Endodermal cell (in vitro differentiated cells): ENCODE data around the gene LRRC7. TPM values are rescaled to one million over a fixed set of nuclear protein-coding genes. Genes with fewer than 3 reads are reported as not detected.

Experiments
- DNase-seq: peaks from one replicate; pipeline ENCODE4 v3.0.0-alpha.2; 2017
- H3K27ac ChIP-seq: 2 replicates; pipeline ENCODE4 v1.5.1; 2013; ENCODE audit warnings: mild to moderate bottlenecking, low read depth, low read length, moderate library complexity
- H3K27me3 ChIP-seq: 2 replicates; pipeline ENCODE4 v1.6.1; 2013; ENCODE audit warnings: mild to moderate bottlenecking, low read length, moderate library complexity; ENCODE audit not compliant: insufficient read depth, control insufficient read depth, poor library complexity, severe bottlenecking
- H3K36me3 ChIP-seq: 2 replicates; pipeline ENCODE4 v1.7.0; 2013; ENCODE audit warnings: mild to moderate bottlenecking, low read length, moderate library complexity; ENCODE audit not compliant: control insufficient read depth, insufficient read depth
- H3K4me1 ChIP-seq: one replicate; pipeline ENCODE4 v1.7.0; 2013; ENCODE audit warnings: low read length; ENCODE audit not compliant: control insufficient read depth, insufficient read depth
- H3K4me3 ChIP-seq: 2 replicates; pipeline ENCODE4 v1.5.1; 2013; ENCODE audit warnings: mild to moderate bottlenecking, low read length, moderate library complexity
- H3K9ac ChIP-seq: 2 replicates; pipeline ENCODE4 v1.6.1; 2013; ENCODE audit warnings: mild to moderate bottlenecking, low read length, moderate library complexity; ENCODE audit not compliant: poor library complexity, severe bottlenecking; ENCODE audit errors: extremely low read depth
- H3K9me3 ChIP-seq: 2 replicates; pipeline ENCODE4 v1.6.1; 2013; ENCODE audit warnings: mild to moderate bottlenecking, low read length, moderate library complexity; ENCODE audit not compliant: control insufficient read depth
- H3K27ac Mint-ChIP-seq: 2 replicates; pipeline ENCODE4 v1.8.0; 2020; ENCODE audit warnings: mixed read lengths
- H3K27me3 Mint-ChIP-seq: 2 replicates; pipeline ENCODE4 v1.8.0; 2021; ENCODE audit warnings: mild to moderate bottlenecking, mixed read lengths; ENCODE audit not compliant: insufficient read depth
- H3K36me3 Mint-ChIP-seq: 2 replicates; pipeline ENCODE4 v1.8.0; 2020; ENCODE audit warnings: low read depth, mixed read lengths
- H3K4me1 Mint-ChIP-seq: 2 replicates; pipeline ENCODE4 v1.8.0; 2020; ENCODE audit warnings: mixed read lengths
- H3K4me3 Mint-ChIP-seq: 2 replicates; pipeline ENCODE4 v1.8.0; 2020; ENCODE audit warnings: mild to moderate bottlenecking, moderate library complexity, mixed read lengths
- H3K9me3 Mint-ChIP-seq: 2 replicates; pipeline ENCODE4 v1.8.0; 2020; ENCODE audit warnings: mild to moderate bottlenecking, mixed read lengths
- WGBS, 2 experiments: methylation state at CpG; one replicate each; pipeline versions ENCODE4 v1.1.5 to v1.1.7; 2013; ENCODE audit warnings: missing lambda C conversion rate in 2 of 2, mixed read lengths in 1 of 2; ENCODE audit not compliant: insufficient coverage in 1 of 2, insufficient read length in 1 of 2; 5-methylcytosine and 5-hydroxymethylcytosine counted together
- total RNA-seq, 2 donors: library from RNA; stranded (reverse); fragmentation: NEBNext Ultra II Directional in 1 of 2; extraction: Animal tissue kit (Norgen Biotek cat#: 25700) in 1 of 2; gene quantifications; 2 replicates in 1 of 2; 3 replicates in 1 of 2; pipeline ENCODE4 v1.2.1, GENCODE V29; 2021
- TF ChIP-seq, protein P1 (sequence below): fragments of 200-600 bp; sonication (generic); conservative IDR thresholded peaks from 2 replicates; pipeline ENCODE4 v1.5.0; 2021; ENCODE audit warnings: antibody characterized with exemption, mild to moderate bottlenecking

The LRRC7 gene
- total RNA-seq, 2 donors from 2014 or later = 1.4 to 2.2 TPM

GRCh38 chr1:70003211-70003908 lies 435.6 kb downstream of the LRRC7 start:
- no peak overlapping the region for H3K27ac ChIP-seq
- H3K9ac ChIP-seq = no peak overlapping the region
- WGBS, 2 experiments = 100% methylated on average over 1 of the region's 1 CpG; no CpG with 5 or more reads in 1 of the 2 experiments
- Mint-ChIP-seq H3K27me3 (no peaks in the 10 kb centered on the region), H3K27ac (no peak overlapping the region), H3K36me3 (no peaks in the 10 kb centered on the region), H3K9me3 (no peaks in the 10 kb centered on the region), H3K4me3 (no peak overlapping the region), H3K4me1 (peaks cover 2% of the 10 kb centered on the region)
- no peaks in the 10 kb centered on the region for H3K27me3 ChIP-seq
- no peaks in the 10 kb centered on the region for H3K4me1 ChIP-seq
- no peak overlapping the region for H3K4me3 ChIP-seq
- TF ChIP-seq, protein P1, sequence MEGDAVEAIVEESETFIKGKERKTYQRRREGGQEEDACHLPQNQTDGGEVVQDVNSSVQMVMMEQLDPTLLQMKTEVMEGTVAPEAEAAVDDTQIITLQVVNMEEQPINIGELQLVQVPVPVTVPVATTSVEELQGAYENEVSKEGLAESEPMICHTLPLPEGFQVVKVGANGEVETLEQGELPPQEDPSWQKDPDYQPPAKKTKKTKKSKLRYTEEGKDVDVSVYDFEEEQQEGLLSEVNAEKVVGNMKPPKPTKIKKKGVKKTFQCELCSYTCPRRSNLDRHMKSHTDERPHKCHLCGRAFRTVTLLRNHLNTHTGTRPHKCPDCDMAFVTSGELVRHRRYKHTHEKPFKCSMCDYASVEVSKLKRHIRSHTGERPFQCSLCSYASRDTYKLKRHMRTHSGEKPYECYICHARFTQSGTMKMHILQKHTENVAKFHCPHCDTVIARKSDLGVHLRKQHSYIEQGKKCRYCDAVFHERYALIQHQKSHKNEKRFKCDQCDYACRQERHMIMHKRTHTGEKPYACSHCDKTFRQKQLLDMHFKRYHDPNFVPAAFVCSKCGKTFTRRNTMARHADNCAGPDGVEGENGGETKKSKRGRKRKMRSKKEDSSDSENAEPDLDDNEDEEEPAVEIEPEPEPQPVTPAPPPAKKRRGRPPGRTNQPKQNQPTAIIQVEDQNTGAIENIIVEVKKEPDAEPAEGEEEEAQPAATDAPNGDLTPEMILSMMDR = no peak
- no peak for DNase-seq
- H3K9me3 ChIP-seq = no peaks in the 10 kb centered on the region
- H3K36me3 ChIP-seq = no peaks in the 10 kb centered on the region

GRCh38 chr1:70005386-70006034 lies 437.8 kb downstream of the LRRC7 start:
- DNase-seq = no peak
- Mint-ChIP-seq H3K4me1 (peaks cover 2% of the 10 kb centered on the region), H3K27ac (no peak overlapping the region), H3K36me3 (no peaks in the 10 kb centered on the region), H3K27me3 (no peaks in the 10 kb centered on the region), H3K9me3 (no peaks in the 10 kb centered on the region), H3K4me3 (no peak overlapping the region)
- no peak overlapping the region for H3K9ac ChIP-seq
- TF ChIP-seq, protein P1 = no peak
- H3K27ac ChIP-seq = no peak overlapping the region
- no peaks in the 10 kb centered on the region for H3K9me3 ChIP-seq
- no peaks in the 10 kb centered on the region for H3K27me3 ChIP-seq
- H3K36me3 ChIP-seq = no peaks in the 10 kb centered on the region
- no peak overlapping the region for H3K4me3 ChIP-seq
- no peaks in the 10 kb centered on the region for H3K4me1 ChIP-seq

GRCh38 chr1:70008660-70009059 lies 440.9 kb downstream of the LRRC7 start:
- Histone ChIP-seq H3K9me3 (no peaks in the 10 kb centered on the region), H3K36me3 (no peaks in the 10 kb centered on the region), H3K4me3 (no peak overlapping the region), H3K27me3 (no peaks in the 10 kb centered on the region), H3K27ac (no peak overlapping the region), H3K4me1 (no peaks in the 10 kb centered on the region), H3K9ac (no peak overlapping the region)
- Mint-ChIP-seq H3K27ac (no peak overlapping the region), H3K9me3 (no peaks in the 10 kb centered on the region), H3K4me1 (peaks cover 2% of the 10 kb centered on the region), H3K27me3 (no peaks in the 10 kb centered on the region), H3K36me3 (no peaks in the 10 kb centered on the region), H3K4me3 (no peak overlapping the region)
- no peak for DNase-seq
- WGBS, 2 experiments = 97 to 100% methylated on average over 2 of the region's 2 CpGs
- TF ChIP-seq, protein P1 = no peak
